GM12878 (cell line): ENCODE results near the gene TAF6L. TPM values are rescaled to one million over a fixed set of nuclear protein-coding genes. Genes with fewer than 3 reads are reported as not detected.
A peak's percentile ranks its signal among the peaks of the same experiment; 100 is the strongest.

Experiments
- ATAC-seq: fragments of 200-7000 bp; cut with Tn5 transposase; 3 replicates; pipeline ENCODE4 v1.9.1; 2020; ENCODE audit warnings: mild to moderate bottlenecking, moderate library complexity
- BruUV-seq: library from RNA; stranded (reverse); fragments of 400-500 nt; replicated peaks from 2 replicates; lab custom pipeline; 2021; lab: Mats Ljungman, UMichigan
- CTCF ChIA-PET: fragments of 300-600 bp; sonication (Branson Sonifier 250); formaldehyde crosslinking; extraction: SDS; loops from one replicate; lab custom pipeline; 2021; ENCODE audit warnings: inconsistent platforms; lab: Yijun Ruan, JAX
- POLR2A ChIA-PET: fragments of 350-600 bp; formaldehyde crosslinking; extraction: SDS; loops from one replicate; lab custom pipeline; 2021; ENCODE audit warnings: inconsistent platforms; lab: Charles Lee
- RAD21 ChIA-PET: fragments of 300-600 bp; sonication (Branson Sonifier 250); formaldehyde crosslinking; loops from one replicate; lab custom pipeline; 2023; ENCODE audit warnings: antibody characterized with exemption; ENCODE audit not compliant: unreplicated experiment; lab: Charles Lee
- SMC1A ChIA-PET: fragments of 300-600 bp; sonication (Branson Sonifier 250); formaldehyde crosslinking; loops from one replicate; lab custom pipeline; 2023; ENCODE audit not compliant: unreplicated experiment, uncharacterized antibody; lab: Charles Lee
- DNase-seq: peaks from one replicate; pipeline ENCODE4 v3.0.0-alpha.2; 2011; ENCODE audit warnings: low read depth, low spot score
- FAIRE-seq: peaks from 3 replicates; lab custom pipeline; 2011; peaks lifted over from hg19 to GRCh38; lab: Jason Lieb, UNC
- H2AFZ ChIP-seq: 2 replicates; pipeline ENCODE4 v1.6.0; 2011; ENCODE audit warnings: low read depth, low read length, control low read depth; ENCODE audit not compliant: control insufficient read depth
- H3K27ac ChIP-seq: 2 replicates; pipeline ENCODE4 v1.5.1; 2011; ENCODE audit warnings: control low read depth; ENCODE audit not compliant: control insufficient read depth, insufficient read depth
- H3K27me3 ChIP-seq, 2 experiments: replicated peaks in 1 of 2; 2 replicates each; pipeline versions ENCODE4 v1.6.0 to v1.6.1; 2011; ENCODE audit warnings: low read length in 1 of 2; ENCODE audit not compliant: control insufficient read depth in 2 of 2, insufficient read depth in 2 of 2
- H3K36me3 ChIP-seq, 2 experiments: 2 replicates each; pipeline ENCODE4 v1.5.1; 2011; ENCODE audit warnings: low read length in 1 of 2; ENCODE audit not compliant: control insufficient read depth in 2 of 2, insufficient read depth in 2 of 2
- H3K4me1 ChIP-seq: 2 replicates; pipeline ENCODE4 v1.6.1; 2011; ENCODE audit warnings: mild to moderate bottlenecking, low read length, moderate library complexity, mixed read lengths; ENCODE audit not compliant: control insufficient read depth, insufficient read depth
- H3K4me2 ChIP-seq: 2 replicates; pipeline ENCODE4 v1.6.0; 2011; ENCODE audit warnings: control low read depth; ENCODE audit not compliant: control insufficient read depth, insufficient read depth
- H3K4me3 ChIP-seq: fragments of 200-600 bp; sonication (generic); 2 replicates; pipeline ENCODE4 v1.5.1; 2016
- H3K79me2 ChIP-seq: 2 replicates; pipeline ENCODE4 v1.6.0; 2011; ENCODE audit warnings: low read length; ENCODE audit not compliant: control insufficient read depth, insufficient read depth
- H3K9ac ChIP-seq: 2 replicates; pipeline ENCODE4 v1.8.0; 2011; ENCODE audit warnings: low read length, control low read depth, mixed read lengths; ENCODE audit not compliant: control insufficient read depth, insufficient read depth
- H3K9me3 ChIP-seq: replicated peaks from 3 replicates; pipeline ENCODE4 v1.5.1; 2011; ENCODE audit warnings: mild to moderate bottlenecking, low read length; ENCODE audit not compliant: control insufficient read depth, insufficient read depth
- H4K20me1 ChIP-seq: 2 replicates; pipeline ENCODE4 v1.6.0; 2011; ENCODE audit not compliant: control insufficient read depth, insufficient read depth
- CEBPB ChIP-seq, 2 experiments: fragments of 150-350 bp in 1 of 2; IDR thresholded peaks; 2 replicates each; pipeline ENCODE4 v1.6.1; 2012 to 2014; ENCODE audit warnings: low read depth in 2 of 2, low read length in 2 of 2, borderline replicate concordance in 1 of 2, inconsistent platforms in 1 of 2
- EZH2 ChIP-seq: IDR thresholded peaks from 2 replicates; pipeline ENCODE4 v1.6.1; 2012; ENCODE audit warnings: low read depth, mild to moderate bottlenecking, control low read depth, inconsistent platforms, low read length, borderline replicate concordance; ENCODE audit not compliant: control insufficient read depth
- FOXK2 ChIP-seq: fragments of 450-650 bp; IDR thresholded peaks from 2 replicates; pipeline ENCODE4 v1.6.1; 2017; ENCODE audit warnings: mild to moderate bottlenecking, moderate library complexity
- IKZF1 ChIP-seq: fragments of 450-650 bp; conservative IDR thresholded peaks from 2 replicates; pipeline ENCODE4 v1.6.1; 2017; ENCODE audit warnings: antibody characterized with exemption, mild to moderate bottlenecking
- IKZF2 ChIP-seq, 2 experiments: fragments of 450-650 bp; IDR thresholded peaks; 2 replicates each; pipeline ENCODE4 v1.6.1; 2017; ENCODE audit warnings: mild to moderate bottlenecking in 2 of 2, moderate library complexity in 2 of 2
- JUNB ChIP-seq: IDR thresholded peaks from 2 replicates; pipeline ENCODE4 v1.6.1; 2016; ENCODE audit warnings: antibody characterized with exemption, mild to moderate bottlenecking
- JUND ChIP-seq: IDR thresholded peaks from 2 replicates; pipeline ENCODE4 v1.6.1; 2012; ENCODE audit warnings: low read depth, mild to moderate bottlenecking, low read length, improper control_type of control experiment, moderate library complexity
- PML ChIP-seq: IDR thresholded peaks from 2 replicates; pipeline ENCODE4 v1.6.1; 2012; ENCODE audit warnings: low read length, inconsistent platforms
- RFX5 ChIP-seq: IDR thresholded peaks from 2 replicates; pipeline ENCODE4 v1.6.1; 2011; ENCODE audit warnings: low read depth, low read length, improper control_type of control experiment
- ZBED1 ChIP-seq: IDR thresholded peaks from 2 replicates; pipeline ENCODE4 v1.6.1; 2016; ENCODE audit warnings: borderline replicate concordance
- WGBS: methylation state at CpG from one replicate; pipeline ENCODE4 v1.1.6; 2016; ENCODE audit warnings: low lambda C conversion rate; ENCODE audit not compliant: insufficient replicate concordance, insufficient coverage; ENCODE audit errors: missing lambda C conversion rate; 5-methylcytosine and 5-hydroxymethylcytosine counted together
- in situ Hi-C: fragments of 300-500 bp; cut with MboI; formaldehyde crosslinking; loops from 9 replicates; pipeline ENCODE4 v1.14.3; 2018; ENCODE audit warnings: mixed read lengths
- intact Hi-C: fragments of 100-400 bp; cut with micrococcal nuclease; formaldehyde crosslinking; loops from one replicate; pipeline ENCODE4 v1.14.2; 2022; ENCODE audit not compliant: unreplicated experiment
- polyA plus RNA-seq, 11 experiments: library from polyadenylated mRNA; depleted of rRNA in 4 of 11; unstranded in 6 of 11; stranded (reverse) in 5 of 11; fragments of >200 nt; fragmentation: Nextera tagmentation in 4 of 11; fragmentation: Illumina TruSeq in 1 of 11; extraction: Ambion mirVana in 4 of 11; extraction: Trizol in 1 of 11; gene quantifications; 1 replicate in 1 of 11; 2 replicates in 10 of 11; pipeline versions ENCODE4 v1.2.1 to v1.2.3, GENCODE V29; 2011 to 2016; ENCODE audit warnings: inconsistent platforms in 2 of 11, missing spikeins in 2 of 11, low read depth in 1 of 11
- total RNA-seq, 4 experiments: library from RNA; depleted of rRNA in 3 of 4; stranded (reverse); fragments of >200 nt in 3 of 4; fragmentation: Illumina TruSeq in 1 of 4; extraction: Trizol in 1 of 4; gene quantifications; 2 replicates each; pipeline versions ENCODE4 v1.2.1 to v1.2.3, GENCODE V29; 2013 to 2021
- TF ChIP-seq, protein P1 (sequence below): fragments of 450-650 bp; IDR thresholded peaks from 2 replicates; pipeline ENCODE4 v1.6.1; 2017; ENCODE audit warnings: mild to moderate bottlenecking
- TF ChIP-seq, protein P2 (sequence below): IDR thresholded peaks from 2 replicates; pipeline ENCODE4 v1.6.1; 2012; ENCODE audit warnings: improper control_type of control experiment, low read depth, low read length; ENCODE audit not compliant: insufficient replicate concordance
- TF ChIP-seq, protein P3 (sequence below): IDR thresholded peaks from 2 replicates; pipeline ENCODE4 v1.6.1; 2011; ENCODE audit warnings: low read depth, low read length, improper control_type of control experiment, borderline replicate concordance

TAF6L gene
- total and polyA plus RNA-seq, 10 of the 15 experiments (the other 5 are each of a cell fraction or from before 2014, with no cell fraction given), result 0.15 to 35.6 (median 19.0) TPM

DNA sequence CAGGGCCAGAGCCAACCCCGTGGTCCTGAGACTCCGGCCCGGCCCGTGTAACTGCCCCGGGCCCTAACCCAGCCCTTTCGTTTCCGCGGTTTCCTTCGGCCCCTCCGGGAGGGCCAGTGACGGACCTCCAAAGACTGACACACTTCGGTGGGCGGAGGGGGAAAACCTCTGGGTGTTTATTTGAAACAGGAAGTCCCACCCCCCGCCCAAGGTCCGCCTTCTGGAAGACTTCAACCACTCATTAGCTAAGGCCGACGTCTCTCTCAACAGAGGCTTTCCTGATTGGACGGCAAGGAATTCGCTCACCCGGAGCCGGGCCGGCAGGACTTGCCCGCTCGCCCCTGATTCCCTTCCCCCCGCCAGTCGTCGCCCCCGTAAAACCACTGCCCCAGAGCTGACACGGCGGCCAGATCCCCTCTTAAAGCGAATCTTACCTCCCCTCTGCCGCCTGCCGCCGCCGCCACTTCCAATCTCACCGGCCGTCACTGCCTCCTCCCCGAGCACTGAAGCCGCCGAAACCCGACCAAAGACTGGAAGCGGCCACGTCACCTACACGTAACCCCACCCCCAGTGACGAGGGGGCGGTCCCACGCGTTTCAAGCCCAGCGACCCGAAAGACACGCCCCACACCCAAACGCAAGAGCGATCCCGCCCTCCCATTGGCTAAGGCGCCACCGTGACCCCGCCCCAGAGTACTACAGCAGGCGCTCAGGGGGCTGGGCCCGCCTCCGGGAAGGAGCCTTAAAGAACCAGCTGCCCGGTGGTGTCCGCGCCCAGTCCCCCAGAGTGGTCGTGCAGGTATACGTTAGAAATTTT, 60.5 kb downstream of the TAF6L start, which contains the start of gene STX5:
STX5 (minus strand) TSS at position 532 of the 816 bp plus-strand sequence. CDS start 808 bp downstream, outside the sequence.
- Histone ChIP-seq H2AFZ (peak within 1 kb of the TSS; percentile 51), H3K4me2 (peak within 1 kb of the TSS; percentile 92), H3K27ac (peak within 1 kb of the TSS; percentile 84), H3K9me3 (no peaks in the 10 kb centered on the region), H3K9ac (peak within 1 kb of the TSS; percentile 53), H3K79me2 (peaks cover 28% of the 10 kb centered on the region), H4K20me1 (no peaks in the 10 kb centered on the region), H3K4me3 (peak within 1 kb of the TSS; percentile 99), H3K4me1 (peaks cover 8% of the 10 kb centered on the region), H3K36me3 (peaks cover 21 to 25% of the 10 kb centered on the region in 2 experiments), H3K27me3 (no peaks in the 10 kb centered on the region)
- DNase-seq (peak; percentile 93), ATAC-seq (peak; percentile 93), FAIRE-seq (peak; percentile 86)
- intact Hi-C loops (loop anchor here (10.0 kb wide), 1 partner anchor 237 kb away; the partner anchor contains the start of gene TUT1), in situ Hi-C loops (no loop called here)
- ChIA-PET CTCF (interaction anchor here (0.6 to 3.3 kb wide), 9 partner anchors 12 to 240 kb away, joined by 3 to 31 read pairs (median 3); partner anchors contain the start of genes TMEM179B and TUT1), SMC1A (interaction anchor here (0.6 to 1.9 kb wide), 8 partner anchors 9 to 1147 kb away, joined by 3 to 7 read pairs (median 4); partner anchors contain the start of gene ZBTB3), RAD21 (interaction anchor here (0.7 to 2.1 kb wide), 13 partner anchors 9 to 103 kb away, joined by 3 to 12 read pairs (median 4); partner anchors contain the start of genes NXF1, TMEM179B, TMEM223 and TTC9C), POLR2A (interaction anchor here (0.5 to 2.9 kb wide), 25 partner anchors 10 to 839 kb away, joined by 3 to 50 read pairs (median 5); partner anchors contain the start of genes C11orf98, CSKMT, NXF1 and TMEM223)
- WGBS, result 1% methylated on average over 65 of the region's 65 CpGs
- BruUV-seq, result TSS peak; percentile 79
- no peak for TF ChIP-seq CEBPB (IDR thresholded peaks at IDR 0.05; ENCODE audit: borderline replicate concordance in 1 of 2, low read depth in 2 of 2, low read length in 2 of 2)
- TF ChIP-seq RFX5, result peak; percentile 65; the same call in 1 of the 2 replicates
- TF ChIP-seq IKZF1, result peak; percentile 61
- TF ChIP-seq JUND, result peak; percentile 52; the same call in 1 of the 2 replicates
- peak; percentile 85 for TF ChIP-seq FOXK2
- TF ChIP-seq IKZF2 (IDR thresholded peaks at IDR 0.05), result no peak
- TF ChIP-seq PML, result peak; percentile 64; the same call in 1 of the 2 replicates
- TF ChIP-seq, protein P1, sequence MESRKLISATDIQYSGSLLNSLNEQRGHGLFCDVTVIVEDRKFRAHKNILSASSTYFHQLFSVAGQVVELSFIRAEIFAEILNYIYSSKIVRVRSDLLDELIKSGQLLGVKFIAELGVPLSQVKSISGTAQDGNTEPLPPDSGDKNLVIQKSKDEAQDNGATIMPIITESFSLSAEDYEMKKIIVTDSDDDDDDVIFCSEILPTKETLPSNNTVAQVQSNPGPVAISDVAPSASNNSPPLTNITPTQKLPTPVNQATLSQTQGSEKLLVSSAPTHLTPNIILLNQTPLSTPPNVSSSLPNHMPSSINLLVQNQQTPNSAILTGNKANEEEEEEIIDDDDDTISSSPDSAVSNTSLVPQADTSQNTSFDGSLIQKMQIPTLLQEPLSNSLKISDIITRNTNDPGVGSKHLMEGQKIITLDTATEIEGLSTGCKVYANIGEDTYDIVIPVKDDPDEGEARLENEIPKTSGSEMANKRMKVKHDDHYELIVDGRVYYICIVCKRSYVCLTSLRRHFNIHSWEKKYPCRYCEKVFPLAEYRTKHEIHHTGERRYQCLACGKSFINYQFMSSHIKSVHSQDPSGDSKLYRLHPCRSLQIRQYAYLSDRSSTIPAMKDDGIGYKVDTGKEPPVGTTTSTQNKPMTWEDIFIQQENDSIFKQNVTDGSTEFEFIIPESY, result no peak
- TF ChIP-seq, protein P2, sequence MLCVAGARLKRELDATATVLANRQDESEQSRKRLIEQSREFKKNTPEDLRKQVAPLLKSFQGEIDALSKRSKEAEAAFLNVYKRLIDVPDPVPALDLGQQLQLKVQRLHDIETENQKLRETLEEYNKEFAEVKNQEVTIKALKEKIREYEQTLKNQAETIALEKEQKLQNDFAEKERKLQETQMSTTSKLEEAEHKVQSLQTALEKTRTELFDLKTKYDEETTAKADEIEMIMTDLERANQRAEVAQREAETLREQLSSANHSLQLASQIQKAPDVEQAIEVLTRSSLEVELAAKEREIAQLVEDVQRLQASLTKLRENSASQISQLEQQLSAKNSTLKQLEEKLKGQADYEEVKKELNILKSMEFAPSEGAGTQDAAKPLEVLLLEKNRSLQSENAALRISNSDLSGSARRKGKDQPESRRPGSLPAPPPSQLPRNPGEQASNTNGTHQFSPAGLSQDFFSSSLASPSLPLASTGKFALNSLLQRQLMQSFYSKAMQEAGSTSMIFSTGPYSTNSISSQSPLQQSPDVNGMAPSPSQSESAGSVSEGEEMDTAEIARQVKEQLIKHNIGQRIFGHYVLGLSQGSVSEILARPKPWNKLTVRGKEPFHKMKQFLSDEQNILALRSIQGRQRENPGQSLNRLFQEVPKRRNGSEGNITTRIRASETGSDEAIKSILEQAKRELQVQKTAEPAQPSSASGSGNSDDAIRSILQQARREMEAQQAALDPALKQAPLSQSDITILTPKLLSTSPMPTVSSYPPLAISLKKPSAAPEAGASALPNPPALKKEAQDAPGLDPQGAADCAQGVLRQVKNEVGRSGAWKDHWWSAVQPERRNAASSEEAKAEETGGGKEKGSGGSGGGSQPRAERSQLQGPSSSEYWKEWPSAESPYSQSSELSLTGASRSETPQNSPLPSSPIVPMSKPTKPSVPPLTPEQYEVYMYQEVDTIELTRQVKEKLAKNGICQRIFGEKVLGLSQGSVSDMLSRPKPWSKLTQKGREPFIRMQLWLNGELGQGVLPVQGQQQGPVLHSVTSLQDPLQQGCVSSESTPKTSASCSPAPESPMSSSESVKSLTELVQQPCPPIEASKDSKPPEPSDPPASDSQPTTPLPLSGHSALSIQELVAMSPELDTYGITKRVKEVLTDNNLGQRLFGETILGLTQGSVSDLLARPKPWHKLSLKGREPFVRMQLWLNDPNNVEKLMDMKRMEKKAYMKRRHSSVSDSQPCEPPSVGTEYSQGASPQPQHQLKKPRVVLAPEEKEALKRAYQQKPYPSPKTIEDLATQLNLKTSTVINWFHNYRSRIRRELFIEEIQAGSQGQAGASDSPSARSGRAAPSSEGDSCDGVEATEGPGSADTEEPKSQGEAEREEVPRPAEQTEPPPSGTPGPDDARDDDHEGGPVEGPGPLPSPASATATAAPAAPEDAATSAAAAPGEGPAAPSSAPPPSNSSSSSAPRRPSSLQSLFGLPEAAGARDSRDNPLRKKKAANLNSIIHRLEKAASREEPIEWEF, result no peak
- TF ChIP-seq EZH2, result no peak
- no peak for TF ChIP-seq JUNB
- TF ChIP-seq ZBED1, result no peak
- TF ChIP-seq, protein P3, sequence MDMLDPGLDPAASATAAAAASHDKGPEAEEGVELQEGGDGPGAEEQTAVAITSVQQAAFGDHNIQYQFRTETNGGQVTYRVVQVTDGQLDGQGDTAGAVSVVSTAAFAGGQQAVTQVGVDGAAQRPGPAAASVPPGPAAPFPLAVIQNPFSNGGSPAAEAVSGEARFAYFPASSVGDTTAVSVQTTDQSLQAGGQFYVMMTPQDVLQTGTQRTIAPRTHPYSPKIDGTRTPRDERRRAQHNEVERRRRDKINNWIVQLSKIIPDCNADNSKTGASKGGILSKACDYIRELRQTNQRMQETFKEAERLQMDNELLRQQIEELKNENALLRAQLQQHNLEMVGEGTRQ, result peak; percentile 46
